ENCODE data around the gene TCTA.

The TCTA gene

DNA sequence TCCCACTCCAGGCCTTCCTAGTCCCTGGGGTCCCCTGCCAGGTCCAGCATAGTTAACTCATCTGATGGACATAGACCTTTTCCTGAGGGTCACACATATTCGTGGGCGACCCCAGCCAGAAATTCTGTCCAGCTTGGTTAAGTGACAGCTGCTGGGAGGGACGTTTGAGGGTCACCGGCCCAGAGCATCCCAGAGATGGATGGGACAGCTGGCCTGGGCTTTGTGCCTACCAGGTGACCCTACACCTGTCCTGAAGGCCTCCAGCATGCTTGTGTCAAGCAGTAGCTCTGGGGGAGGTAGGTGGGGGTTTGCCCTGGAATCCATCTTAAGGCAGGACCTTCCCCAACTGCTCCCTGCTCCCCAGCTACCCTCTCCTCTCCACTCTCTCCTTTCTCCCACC lies 48.7 kb downstream of the TCTA start:
- no peak for DNase-seq (ENCODE audit: low read depth)

- DNase-seq (ENCODE audit: low read depth): no peak
Observed at GRCh38 chr3:49461443-49462171, 49.4 kb downstream of the TCTA start.

DNA sequence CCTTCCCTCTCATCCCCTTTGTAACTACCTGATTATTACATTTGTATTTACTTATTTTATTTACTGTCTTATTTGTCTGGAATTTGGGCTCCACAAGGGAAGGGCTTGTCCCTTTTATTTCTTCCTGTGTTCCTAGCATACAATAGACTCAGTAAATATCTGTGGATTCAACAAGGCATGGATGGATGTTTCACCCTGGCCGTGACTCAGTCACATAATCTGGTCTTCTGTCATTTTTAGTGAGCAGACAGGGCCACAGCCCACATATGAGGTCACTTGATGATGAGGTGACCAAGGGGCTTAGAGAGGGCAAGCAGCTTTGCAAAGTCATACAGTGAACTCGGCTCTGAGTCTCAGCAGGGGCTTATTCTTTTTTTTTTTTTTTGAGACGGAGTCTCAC lies 50.0 kb downstream of the TCTA start:
- no peak for DNase-seq (ENCODE audit: low read depth)

GRCh38 chr3:49465270-49466034 lies 53.2 kb downstream of the TCTA start:
- DNase-seq (ENCODE audit: low read depth): no peak

All from activated T-cell treated with anti-CD3 and anti-CD28 coated beads for 24 hours (primary cell).